GM12878 (cell line): ENCODE results near the gene PPL.

Experiments
- CREM ChIP-seq: IDR thresholded peaks from 2 replicates; pipeline ENCODE4 v1.6.1; 2014; ENCODE audit warnings: antibody characterized with exemption, low read depth
- EGR1 ChIP-seq, 2 experiments: IDR thresholded peaks; 1 replicate in 1 of 2; 2 replicates in 1 of 2; pipeline ENCODE4 v1.6.1; 2011 to 2012; ENCODE audit warnings: low read depth in 2 of 2, low read length in 2 of 2, borderline replicate concordance in 1 of 2, mild to moderate bottlenecking in 1 of 2, moderate library complexity in 1 of 2
- EZH2 ChIP-seq: IDR thresholded peaks from 2 replicates; pipeline ENCODE4 v1.6.1; 2012; ENCODE audit warnings: low read depth, mild to moderate bottlenecking, control low read depth, inconsistent platforms, low read length, borderline replicate concordance; ENCODE audit not compliant: control insufficient read depth
- NFYB ChIP-seq: IDR thresholded peaks from 2 replicates; pipeline ENCODE4 v1.6.1; 2011; ENCODE audit warnings: low read depth, mild to moderate bottlenecking, low read length, improper control_type of control experiment, moderate library complexity; ENCODE audit not compliant: insufficient read depth
- POLR2A ChIP-seq: IDR thresholded peaks from 2 replicates; pipeline ENCODE4 v1.6.1; 2011; ENCODE audit warnings: low read depth, mild to moderate bottlenecking, low read length
- RCOR1 ChIP-seq: conservative IDR thresholded peaks from 2 replicates; pipeline ENCODE4 v1.6.1; 2012; ENCODE audit warnings: low read depth, low read length, improper control_type of control experiment
- TAF1 ChIP-seq: IDR thresholded peaks from 2 replicates; pipeline ENCODE4 v1.6.1; 2011; ENCODE audit warnings: mild to moderate bottlenecking, low read depth, low read length, borderline replicate concordance
- TF ChIP-seq, protein P1 (sequence below), 3 experiments: IDR thresholded peaks in 2 of 3; conservative IDR thresholded peaks in 1 of 3; 2 replicates each; pipeline ENCODE4 v1.5.1; 2011; ENCODE audit warnings: low read depth in 3 of 3, low read length in 3 of 3, mild to moderate bottlenecking in 3 of 3, control low read depth in 2 of 3, moderate library complexity in 2 of 3, inconsistent platforms in 1 of 3, mixed read lengths in 1 of 3; ENCODE audit not compliant: control insufficient read depth in 2 of 3, insufficient read depth in 1 of 3; ENCODE audit errors: extremely low read depth in 1 of 3
- TF ChIP-seq, protein P2 (sequence below): IDR thresholded peaks from 2 replicates; pipeline ENCODE4 v1.6.1; 2012; ENCODE audit warnings: low read depth, low read length, improper control_type of control experiment
- TF ChIP-seq, protein P3 (sequence below): IDR thresholded peaks from 2 replicates; pipeline ENCODE4 v1.6.1; 2011; ENCODE audit warnings: low read depth, low read length, improper control_type of control experiment, borderline replicate concordance

GRCh38 chr16:4882000-4882632 is 54.8 kb downstream of the PPL start:
- TF ChIP-seq RCOR1: no peak
- TF ChIP-seq, protein P1, sequence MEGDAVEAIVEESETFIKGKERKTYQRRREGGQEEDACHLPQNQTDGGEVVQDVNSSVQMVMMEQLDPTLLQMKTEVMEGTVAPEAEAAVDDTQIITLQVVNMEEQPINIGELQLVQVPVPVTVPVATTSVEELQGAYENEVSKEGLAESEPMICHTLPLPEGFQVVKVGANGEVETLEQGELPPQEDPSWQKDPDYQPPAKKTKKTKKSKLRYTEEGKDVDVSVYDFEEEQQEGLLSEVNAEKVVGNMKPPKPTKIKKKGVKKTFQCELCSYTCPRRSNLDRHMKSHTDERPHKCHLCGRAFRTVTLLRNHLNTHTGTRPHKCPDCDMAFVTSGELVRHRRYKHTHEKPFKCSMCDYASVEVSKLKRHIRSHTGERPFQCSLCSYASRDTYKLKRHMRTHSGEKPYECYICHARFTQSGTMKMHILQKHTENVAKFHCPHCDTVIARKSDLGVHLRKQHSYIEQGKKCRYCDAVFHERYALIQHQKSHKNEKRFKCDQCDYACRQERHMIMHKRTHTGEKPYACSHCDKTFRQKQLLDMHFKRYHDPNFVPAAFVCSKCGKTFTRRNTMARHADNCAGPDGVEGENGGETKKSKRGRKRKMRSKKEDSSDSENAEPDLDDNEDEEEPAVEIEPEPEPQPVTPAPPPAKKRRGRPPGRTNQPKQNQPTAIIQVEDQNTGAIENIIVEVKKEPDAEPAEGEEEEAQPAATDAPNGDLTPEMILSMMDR (IDR thresholded peaks at IDR 0.05 in 2 of 3, conservative IDR thresholded peaks at IDR 0.05 in 1 of 3; ENCODE audit: control insufficient read depth in 2 of 3, extremely low read depth in 1 of 3, insufficient read depth in 1 of 3, low read depth in 3 of 3, low read length in 3 of 3): no peak
- TF ChIP-seq NFYB: no peak
- no peak for TF ChIP-seq CREM
- TF ChIP-seq, protein P2, sequence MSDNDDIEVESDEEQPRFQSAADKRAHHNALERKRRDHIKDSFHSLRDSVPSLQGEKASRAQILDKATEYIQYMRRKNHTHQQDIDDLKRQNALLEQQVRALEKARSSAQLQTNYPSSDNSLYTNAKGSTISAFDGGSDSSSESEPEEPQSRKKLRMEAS: no peak
- TF ChIP-seq, protein P3, sequence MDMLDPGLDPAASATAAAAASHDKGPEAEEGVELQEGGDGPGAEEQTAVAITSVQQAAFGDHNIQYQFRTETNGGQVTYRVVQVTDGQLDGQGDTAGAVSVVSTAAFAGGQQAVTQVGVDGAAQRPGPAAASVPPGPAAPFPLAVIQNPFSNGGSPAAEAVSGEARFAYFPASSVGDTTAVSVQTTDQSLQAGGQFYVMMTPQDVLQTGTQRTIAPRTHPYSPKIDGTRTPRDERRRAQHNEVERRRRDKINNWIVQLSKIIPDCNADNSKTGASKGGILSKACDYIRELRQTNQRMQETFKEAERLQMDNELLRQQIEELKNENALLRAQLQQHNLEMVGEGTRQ: no peak
- no peak for TF ChIP-seq EZH2
- TF ChIP-seq EGR1 (IDR thresholded peaks at IDR 0.05; ENCODE audit: borderline replicate concordance in 1 of 2, low read depth in 2 of 2, low read length in 2 of 2): no peak
- TF ChIP-seq TAF1: no peak
- TF ChIP-seq POLR2A: no peak
